GM21381 (cell line): ENCODE measurements around the gene FSIP1.

Source experiments
- ATAC-seq: cut with Tn5 transposase; IDR thresholded peaks from one replicate; pipeline ENCODE4 v1.9.1; 2021; ENCODE audit warnings: mild to moderate bottlenecking, moderate library complexity; ENCODE audit not compliant: unreplicated experiment

FSIP1 gene

GRCh38 chr15:39767921-39768320 is 14.7 kb downstream of the FSIP1 start:
- ATAC-seq, result no peak

DNA sequence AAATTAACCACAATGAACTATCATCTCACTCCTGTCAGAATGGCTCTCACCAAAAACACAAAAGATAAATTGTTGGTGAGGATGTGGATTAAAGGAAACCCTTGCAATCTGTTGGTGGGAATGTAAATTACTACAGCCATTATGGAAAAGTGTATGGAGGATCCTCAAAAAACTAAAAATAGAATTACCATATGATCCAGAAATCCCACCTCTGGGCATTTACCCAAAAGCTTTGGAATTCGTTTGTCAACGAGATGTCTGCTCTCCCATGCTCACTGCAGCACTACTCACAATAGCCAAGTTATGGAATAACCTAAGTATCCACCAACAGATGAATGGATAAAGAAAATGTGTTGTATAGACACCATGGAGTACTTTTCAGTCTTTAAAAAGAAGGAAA is 21.6 kb downstream of the FSIP1 start:
- ATAC-seq, result no peak

DNA sequence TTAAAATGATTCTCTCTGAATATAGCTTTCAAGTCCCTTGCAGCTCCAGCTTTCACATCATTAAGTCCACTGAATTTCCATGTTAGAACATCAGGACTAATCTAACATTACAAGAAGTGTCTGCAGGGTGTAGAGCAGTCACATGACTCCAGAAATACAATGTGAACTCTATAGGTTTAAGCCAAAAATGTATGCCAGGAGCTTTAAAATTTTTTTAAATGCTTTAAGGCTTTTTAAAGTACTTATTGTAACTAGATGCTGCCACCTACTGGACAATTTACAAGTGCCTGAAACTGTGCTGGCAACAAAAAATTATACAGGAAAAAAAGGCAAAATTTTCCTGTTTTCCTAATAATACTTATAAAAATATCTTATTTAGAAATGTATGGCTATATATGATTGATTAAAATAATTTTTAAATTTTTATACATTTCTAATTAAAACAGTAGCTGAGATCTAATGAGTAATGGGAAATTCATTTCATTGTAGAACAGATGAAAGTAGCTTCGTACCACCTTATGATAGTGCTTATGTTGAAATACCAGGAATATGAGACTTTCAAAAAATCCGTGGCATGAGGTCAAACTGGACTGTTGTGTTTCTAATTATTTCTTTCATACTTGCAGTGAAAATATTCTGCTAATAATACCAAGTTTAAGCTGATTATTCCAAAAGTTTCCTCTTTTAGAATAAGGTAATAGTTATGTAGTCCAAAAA is 25.7 kb downstream of the FSIP1 start:
- no peak for ATAC-seq

GRCh38 chr15:39752991-39753390 is 29.6 kb downstream of the FSIP1 start:
- ATAC-seq, result no peak

- no peak for ATAC-seq
Measured at GRCh38 chr15:39752246-39752645, 30.4 kb downstream of the FSIP1 start.

DNA sequence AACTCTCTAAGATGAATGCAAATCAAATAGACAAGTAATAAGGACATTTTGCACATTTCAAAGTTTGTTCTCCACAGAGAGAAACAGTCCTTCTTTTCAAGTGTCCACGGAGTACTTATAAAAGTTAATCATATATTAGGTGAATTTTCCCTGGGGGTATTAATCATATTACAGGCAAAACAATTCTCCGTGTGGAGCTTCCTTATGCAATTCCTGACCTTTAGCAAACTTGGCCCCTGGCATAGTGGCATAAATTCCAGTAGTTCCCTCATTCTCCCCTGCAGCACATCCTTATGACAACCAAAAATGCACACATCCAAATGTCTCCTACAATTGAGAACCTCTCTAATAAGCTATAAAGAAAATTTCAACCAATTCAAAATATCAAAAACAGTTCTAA is 34.4 kb downstream of the FSIP1 start:
- ATAC-seq, result no peak

- ATAC-seq, result no peak
Measured at GRCh38 chr15:39747326-39747725, 35.3 kb downstream of the FSIP1 start.

DNA sequence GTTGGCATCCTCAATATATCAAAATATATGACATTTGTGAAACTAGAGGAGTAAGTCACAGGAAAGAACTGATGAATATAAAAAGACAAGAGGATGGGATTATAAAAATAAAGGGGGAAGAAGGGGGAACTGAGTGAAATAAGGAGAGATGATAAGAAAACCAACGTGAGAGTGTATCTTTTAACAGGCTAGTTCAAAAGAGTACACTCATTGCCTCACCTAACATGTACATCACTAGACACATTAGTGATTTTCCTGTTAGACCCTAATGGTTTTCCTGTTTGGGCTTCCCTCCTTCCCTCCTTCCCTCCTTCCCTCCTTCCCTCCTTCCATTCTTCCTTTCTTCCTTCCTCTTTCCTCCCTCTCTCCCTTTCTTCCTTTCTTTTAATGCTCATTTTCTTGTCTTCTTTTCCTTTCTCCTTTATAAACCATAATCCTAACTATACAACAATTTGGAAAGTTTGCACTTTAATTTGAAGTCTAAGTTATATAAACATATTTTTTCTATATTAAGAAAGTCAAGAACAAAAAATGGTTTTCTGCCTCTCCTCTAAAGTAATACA is 35.8 kb downstream of the FSIP1 start:
- no peak for ATAC-seq

DNA sequence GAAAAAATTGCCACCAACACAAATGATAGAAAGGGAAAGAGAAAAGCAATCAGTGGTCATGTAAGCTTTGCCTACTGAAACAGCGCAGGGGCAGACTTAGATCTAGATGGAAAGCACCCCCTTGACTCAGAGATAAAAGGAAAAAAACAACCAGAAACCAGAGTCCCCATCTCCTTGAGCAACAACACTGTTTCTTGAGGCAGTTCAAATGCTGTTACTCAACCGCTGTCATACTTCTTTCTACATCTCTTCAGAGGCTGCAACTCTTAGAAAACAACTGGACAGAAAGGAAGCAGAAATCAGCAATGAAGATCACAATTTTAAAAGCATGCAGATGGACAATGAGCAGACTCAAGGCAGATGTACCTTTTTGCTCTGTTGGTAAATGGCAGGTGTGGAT is 36.5 kb downstream of the FSIP1 start:
- ATAC-seq, result no peak

- ATAC-seq, result no peak
Measured at GRCh38 chr15:39745415-39745814, 37.2 kb downstream of the FSIP1 start.

DNA sequence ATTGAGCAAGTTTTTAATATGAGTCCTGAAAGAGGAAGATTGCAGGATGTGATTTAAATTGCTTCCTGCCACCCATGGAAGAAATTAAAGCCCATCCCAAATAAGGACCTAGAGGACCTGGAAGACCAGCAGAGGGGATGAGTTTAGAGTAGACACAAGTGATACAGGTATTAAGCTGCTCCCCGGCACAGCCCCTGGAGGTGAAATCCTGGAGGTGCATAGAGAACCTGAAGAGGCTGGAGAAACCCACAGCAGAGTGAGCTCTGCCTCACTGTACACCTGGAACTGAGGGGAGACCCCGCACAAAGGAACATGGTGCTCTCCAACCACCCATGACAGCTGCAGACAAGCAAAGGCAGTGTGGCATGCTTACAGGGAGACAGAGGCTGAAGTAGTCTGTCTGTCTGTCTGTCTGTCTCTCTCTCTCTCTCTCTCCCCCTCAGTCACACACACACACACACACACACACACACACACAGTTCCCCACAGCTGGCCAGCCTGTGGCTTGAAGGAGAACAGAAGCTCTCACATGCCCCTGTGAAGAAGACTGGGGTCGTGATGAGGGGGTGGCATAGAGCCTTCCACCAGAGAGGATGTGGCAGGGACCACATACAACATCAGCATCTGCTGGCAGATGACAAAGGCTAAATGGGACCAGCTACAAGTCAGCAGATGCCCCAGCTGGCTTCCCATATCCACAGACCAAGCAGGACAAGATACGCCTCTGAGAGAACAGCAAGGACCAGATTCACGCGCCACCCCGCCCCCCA is 38.1 kb downstream of the FSIP1 start:
- ATAC-seq, result no peak

DNA sequence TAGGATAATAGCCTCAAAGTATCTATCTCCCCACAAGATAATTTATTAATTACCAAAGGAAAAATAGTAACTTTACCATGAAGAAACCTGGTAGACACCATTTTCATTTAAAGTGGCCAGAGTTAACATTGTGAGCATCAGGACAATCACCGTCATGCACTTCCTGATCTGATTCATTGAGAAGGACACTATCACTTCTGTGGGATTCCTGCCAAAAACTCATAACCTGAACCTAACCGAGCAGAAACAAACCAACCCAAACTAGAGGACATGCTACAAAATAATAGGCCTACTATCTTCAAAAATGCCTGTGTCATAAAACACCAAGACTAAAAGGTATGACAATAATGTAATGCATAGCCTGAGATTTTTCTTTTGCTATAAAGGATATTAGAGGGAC is 39.0 kb downstream of the FSIP1 start:
- no peak for ATAC-seq

DNA sequence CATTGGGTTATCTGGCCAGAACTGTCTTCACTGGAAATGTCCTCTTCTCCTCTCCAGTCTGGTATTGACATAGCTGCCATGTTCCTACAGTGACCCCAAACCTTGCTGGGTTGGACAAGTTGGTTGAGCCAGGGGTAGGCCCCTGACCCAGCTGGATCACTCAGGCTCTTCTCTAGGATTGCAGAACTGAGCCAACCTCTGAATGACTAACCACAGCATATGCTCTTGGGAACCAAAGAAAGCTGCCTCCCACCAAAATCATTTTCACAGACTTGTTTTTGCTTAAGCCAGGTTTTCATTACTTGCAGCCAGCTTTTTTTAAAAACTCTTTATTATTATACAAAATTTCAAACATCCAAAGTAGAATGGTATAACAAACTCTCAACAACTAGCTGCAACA is 41.4 kb downstream of the FSIP1 start:
- ATAC-seq, result no peak

DNA sequence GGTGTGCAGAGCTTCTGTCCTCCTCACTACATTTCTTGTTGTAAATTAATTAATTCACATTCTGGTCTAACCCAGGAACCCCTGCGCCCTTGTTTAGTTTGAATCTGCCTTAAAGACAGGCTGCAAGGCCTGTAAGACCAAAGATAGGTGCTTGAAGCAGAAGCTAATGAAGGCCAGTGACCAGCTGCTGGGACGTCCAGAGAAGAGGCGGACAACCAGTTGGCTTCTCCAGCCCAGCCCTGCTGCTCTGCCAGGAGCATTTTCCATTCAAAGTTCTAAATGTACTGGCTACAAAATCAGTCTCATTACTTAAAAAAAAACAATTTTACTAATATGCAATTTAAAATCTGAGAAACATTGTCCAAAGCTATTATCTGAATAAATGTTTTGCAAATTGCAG is 43.6 kb downstream of the FSIP1 start:
- no peak for ATAC-seq

GRCh38 chr15:39737196-39737550 is 45.5 kb downstream of the FSIP1 start:
- no peak for ATAC-seq

DNA sequence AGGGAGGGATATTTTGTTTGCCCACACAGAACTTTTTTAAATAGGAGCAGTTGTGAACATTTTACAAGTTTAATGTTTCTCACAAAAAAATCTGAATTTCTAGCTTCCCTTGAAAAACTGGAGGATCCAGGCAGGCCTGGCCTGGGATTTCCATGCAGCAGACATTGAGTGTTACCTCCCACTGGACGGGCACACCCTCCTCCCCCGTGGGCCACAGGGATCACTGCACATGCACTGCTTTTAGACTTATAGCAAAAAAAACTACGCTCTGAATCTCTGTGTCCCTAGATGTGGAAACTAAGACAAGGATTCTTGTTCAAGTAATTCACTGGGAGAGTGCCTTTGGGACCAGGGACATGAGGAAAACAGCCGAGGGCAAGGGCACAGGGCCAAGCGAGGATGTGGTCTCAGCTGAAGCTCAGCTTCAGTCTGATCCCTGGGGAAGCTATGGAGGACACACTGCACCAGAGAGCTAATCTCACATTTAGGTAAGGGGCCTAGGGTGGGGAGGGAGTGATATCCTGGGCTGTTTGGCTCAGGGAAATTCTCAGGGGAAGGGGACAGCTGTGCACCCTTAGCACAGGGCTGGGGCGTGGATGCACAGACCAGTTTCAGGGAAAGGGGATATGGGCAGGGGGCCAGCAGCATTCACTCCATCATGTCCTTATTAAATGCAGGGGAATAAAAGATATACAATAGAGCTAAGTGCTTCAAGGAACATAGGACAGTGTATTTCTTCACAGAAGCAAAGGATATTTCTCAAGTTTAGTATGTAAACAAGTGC is 46.0 kb downstream of the FSIP1 start:
- ATAC-seq, result no peak

DNA sequence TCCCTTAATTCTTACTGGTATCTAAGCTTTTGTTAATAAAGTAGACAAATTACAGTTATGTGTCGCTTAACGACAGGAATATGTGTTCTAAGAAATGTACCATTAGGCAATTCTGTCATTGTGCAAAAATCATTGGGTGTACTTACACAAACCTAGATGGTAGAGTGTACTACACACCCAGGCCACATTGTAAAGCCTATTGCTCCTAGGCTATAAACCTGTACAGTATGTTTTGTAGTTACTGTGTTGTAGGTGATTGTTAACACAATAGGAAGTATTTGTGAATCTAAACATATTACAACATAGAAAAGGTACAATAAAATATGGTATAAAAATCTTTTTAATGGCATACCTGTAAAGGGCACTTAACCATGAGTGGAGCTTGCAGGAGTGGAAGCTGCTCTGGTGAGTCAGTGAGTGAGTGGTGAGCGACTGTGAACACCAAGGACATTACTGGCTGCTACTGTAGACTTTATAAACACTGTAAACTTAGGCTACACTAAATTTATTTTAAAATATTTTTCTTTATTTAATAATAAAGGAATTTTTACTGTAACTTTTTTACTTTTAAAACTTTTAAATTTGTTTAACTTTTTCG is 47.4 kb downstream of the FSIP1 start:
- no peak for ATAC-seq

DNA sequence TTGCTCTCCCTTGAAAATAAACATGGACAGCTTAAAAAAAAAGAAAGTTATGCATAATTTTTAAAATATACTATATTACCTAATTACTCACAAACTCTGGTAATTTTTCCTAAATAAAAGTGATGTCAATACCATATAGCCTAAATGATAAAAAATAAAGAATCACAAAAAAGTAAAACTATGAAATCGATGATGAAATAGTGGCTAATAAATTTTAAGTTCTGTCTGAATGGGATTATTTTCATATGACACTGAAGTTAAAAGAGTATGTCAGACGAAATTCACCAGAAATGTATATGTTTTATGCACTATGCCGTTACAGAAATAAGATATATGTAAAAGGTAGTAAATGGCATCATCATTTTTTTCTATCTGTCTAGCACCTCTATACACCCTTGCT is 51.4 kb downstream of the FSIP1 start:
- ATAC-seq, result no peak

GRCh38 chr15:39730552-39730951 is 52.1 kb downstream of the FSIP1 start:
- no peak for ATAC-seq

DNA sequence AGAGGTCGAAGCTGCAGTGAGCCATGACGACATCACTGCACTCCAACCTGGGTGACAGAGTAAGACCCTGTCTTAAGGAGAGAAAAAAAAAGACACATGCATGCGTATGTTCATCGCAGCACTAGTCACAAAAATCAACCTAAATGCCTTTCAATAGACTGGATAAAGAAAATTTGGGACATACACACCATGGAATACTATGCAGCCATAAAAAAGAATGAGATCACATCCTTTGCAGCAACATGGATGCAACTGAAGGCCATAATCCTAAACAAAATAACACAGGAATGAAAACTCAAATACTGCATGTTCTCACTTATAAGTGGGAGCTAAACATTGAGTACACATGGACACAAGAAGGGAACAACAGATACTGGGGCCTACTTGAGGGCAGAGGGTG is 53.1 kb downstream of the FSIP1 start:
- no peak for ATAC-seq

GRCh38 chr15:39728845-39729244 is 53.8 kb downstream of the FSIP1 start:
- no peak for ATAC-seq
